Erythroblast (primary cell): ENCODE results near the gene GINS3.

Experiments used
- GATA1 ChIP-seq: IDR thresholded peaks from 2 replicates; pipeline ENCODE4 v1.6.1; 2011; ENCODE audit warnings: low read depth, mild to moderate bottlenecking, control low read depth, low read length, moderate library complexity
- POLR2A ChIP-seq: IDR thresholded peaks from 2 replicates; pipeline ENCODE4 v1.6.1; 2011; ENCODE audit warnings: mild to moderate bottlenecking, low read length

- TF ChIP-seq POLR2A, result peak; percentile 85
- no peak for TF ChIP-seq GATA1
Observed at GRCh38 chr16:58392215-58393137, at the start of gene GINS3.
